ENCODE measurements around the gene HOXB8.

- TF ChIP-seq CTCF (IDR thresholded peaks at IDR 0.05; ENCODE audit: poor library complexity, severe bottlenecking) (no peak), EZH2 (IDR thresholded peaks at IDR 0.05; ENCODE audit: borderline replicate concordance, insufficient read depth, low read length, poor library complexity, severe bottlenecking) (no peak), TAF1 (IDR thresholded peaks at IDR 0.05; ENCODE audit: low read depth) (no peak), SMC3 (conservative IDR thresholded peaks at IDR 0.05; ENCODE audit: poor library complexity) (no peak), MXI1 (conservative IDR thresholded peaks at IDR 0.05; ENCODE audit: poor library complexity, severe bottlenecking) (no peak)
Measured at GRCh38 chr17:48629411-48629759, 14.3 kb upstream of the HOXB8 start.

Data from neural cell (in vitro differentiated cells).